Kidney tubule cell (primary cell): Measurements from ENCODE around the gene USP11.

Experiments
- DNase-seq: peaks from one replicate; pipeline ENCODE4 v3.0.0-alpha.2; 2018; ENCODE audit warnings: low spot score

The USP11 gene

GRCh38 chrX:47202877-47203276, 29.9 kb upstream of the USP11 start:
- no peak for DNase-seq

DNA sequence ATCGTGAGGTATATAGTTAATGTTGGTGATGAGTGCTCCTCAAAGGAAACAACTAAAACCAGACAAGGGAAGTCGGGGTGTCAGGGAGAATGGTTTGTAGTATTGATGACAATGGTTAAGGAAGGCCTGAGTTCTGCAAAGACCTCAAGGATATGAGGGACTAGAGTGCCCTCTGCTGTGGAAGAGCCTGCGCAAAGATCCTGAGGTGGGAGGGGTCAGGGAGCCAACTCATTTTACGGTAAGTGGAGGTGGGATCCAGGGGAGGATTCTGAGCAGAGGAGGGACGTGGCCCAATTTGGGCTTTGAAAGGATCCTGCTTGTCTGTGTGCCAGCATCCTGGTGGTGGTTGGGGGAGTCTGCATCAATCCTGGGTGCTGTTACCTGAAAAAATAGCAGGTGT, 27.8 kb upstream of the USP11 start:
- no peak for DNase-seq

DNA sequence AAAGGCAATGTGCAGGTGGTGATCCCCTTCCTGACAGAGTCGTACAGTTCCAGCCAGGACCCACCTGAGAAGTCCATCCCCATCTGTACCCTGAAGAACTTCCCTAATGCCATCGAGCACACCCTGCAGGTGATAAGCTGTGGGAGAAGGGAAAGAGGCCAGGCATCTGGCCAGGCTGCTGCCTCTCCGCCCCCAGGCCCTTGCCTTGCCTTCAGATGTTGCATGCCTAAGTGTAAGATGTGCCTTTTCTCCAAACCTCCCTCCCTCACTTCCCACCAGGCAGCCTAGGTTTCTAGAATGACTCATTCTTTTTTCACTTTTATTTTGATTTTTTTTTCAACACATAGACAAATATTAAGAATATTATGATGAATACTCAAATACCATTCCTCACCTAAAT, 26.5 kb upstream of the USP11 start:
- no peak for DNase-seq

- DNase-seq, result no peak
Measured at GRCh38 chrX:47208108-47208507, 24.7 kb upstream of the USP11 start.

GRCh38 chrX:47209508-47210238, 23.1 kb upstream of the USP11 start:
- DNase-seq, result no peak

- DNase-seq, result no peak
Measured at GRCh38 chrX:47210661-47211425, 22.0 kb upstream of the USP11 start.

GRCh38 chrX:47212381-47213293, 20.2 kb upstream of the USP11 start:
- DNase-seq, result no peak

GRCh38 chrX:47214435-47215077, 18.3 kb upstream of the USP11 start:
- no peak for DNase-seq

- DNase-seq, result peak; percentile 24
Measured at GRCh38 chrX:47215291-47215900, 17.4 kb upstream of the USP11 start.

GRCh38 chrX:47216393-47216925, 16.4 kb upstream of the USP11 start:
- no peak for DNase-seq

DNA sequence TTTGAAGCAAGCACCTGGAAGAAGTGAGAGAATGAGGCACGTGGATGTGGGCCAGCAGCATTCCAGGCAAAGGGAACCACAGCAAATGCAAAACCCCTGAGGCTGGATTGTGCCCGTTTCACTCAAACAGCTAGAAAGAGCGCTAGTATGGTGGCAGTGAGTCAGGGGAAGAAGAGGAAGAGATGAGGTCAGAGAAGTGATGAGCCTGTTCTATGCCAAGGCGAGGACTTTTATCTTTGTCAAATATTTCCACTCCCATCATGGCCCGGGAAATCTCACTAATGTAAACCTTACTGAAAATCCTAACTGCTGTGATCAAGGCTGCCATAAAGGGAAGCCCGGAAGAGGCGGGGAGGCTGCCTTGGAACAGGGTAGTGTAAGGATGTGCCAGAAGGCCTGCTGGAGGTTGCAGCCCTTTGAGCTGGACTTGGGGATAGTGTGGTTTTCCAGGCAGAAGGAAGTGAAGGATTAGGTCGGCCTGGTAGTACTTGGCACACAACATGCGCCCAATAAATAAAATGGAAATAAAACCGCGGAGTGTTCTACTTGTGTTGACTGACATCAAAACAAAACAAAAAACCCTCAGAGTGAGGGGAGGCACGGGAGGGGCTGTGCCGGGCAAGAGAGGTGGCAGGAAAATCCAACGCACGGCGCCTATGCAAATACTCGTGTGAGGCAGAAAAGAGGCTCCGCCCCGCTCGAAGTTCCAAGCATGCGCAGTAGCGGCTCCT, 15.5 kb upstream of the USP11 start:
- DNase-seq, result peak; percentile 69

GRCh38 chrX:47217852-47218279, 14.9 kb upstream of the USP11 start:
- peak; percentile 99 for DNase-seq

DNA sequence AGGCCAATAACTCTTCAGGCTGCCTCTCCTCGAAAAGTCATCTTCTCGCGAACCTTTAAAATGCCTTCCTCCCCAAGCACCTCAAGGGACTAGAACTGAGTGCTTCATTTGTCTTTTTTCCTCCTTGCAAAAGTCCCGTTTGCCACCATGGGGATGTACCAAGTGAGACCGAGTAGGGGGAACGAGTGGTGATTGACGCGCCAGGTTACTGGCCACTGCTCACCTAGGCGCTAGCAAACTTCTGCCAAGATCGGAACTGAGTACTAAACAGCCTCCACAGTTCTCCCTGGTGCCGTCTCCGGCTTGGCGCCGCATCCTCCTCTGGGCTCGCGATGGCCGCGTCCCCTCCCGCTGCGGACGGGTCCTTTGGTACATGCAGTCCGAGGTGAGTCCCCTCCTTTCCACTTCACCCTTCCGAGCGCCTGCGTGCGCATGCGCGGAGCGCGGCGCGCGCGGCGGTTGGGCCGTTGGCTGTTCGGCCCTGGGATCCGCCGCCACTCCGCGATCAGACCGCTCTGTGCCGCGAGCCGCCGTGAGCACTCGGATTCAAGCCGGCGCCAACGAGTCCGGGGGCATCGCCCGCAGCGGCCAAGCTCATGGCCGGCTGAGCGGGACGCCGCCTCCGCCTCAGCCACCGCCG, 14.4 kb upstream of the USP11 start, which contains the start of gene CDK16:
Gene CDK16, plus strand, starts transcription at position 402 of the 640 bp plus-strand sequence. CDS start 4,877 bp downstream, outside the sequence.
- peak; percentile 89 for DNase-seq

- peak; percentile 38 for DNase-seq
Measured at GRCh38 chrX:47218920-47219815, 13.6 kb upstream of the USP11 start.

DNA sequence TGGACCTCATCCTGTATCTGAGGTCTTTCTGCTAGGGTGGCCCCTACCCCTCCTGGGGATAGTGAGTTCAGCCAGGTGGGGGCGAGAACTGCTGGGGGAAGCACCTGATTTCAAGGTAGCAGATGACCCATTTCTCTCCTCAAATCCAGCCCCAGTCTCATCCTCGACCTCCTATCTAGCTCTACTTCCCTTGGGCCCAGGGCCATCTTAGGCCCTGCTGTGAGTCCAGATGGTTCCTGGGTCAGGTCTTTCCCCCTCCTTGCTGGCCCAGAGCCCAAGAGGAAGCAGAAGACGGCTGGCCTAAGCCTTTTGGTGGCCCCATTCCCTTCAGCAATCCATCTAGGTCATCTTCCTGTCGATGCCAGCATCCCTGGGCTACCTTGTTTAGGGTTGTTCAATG, 11.1 kb upstream of the USP11 start:
- DNase-seq, result no peak

DNA sequence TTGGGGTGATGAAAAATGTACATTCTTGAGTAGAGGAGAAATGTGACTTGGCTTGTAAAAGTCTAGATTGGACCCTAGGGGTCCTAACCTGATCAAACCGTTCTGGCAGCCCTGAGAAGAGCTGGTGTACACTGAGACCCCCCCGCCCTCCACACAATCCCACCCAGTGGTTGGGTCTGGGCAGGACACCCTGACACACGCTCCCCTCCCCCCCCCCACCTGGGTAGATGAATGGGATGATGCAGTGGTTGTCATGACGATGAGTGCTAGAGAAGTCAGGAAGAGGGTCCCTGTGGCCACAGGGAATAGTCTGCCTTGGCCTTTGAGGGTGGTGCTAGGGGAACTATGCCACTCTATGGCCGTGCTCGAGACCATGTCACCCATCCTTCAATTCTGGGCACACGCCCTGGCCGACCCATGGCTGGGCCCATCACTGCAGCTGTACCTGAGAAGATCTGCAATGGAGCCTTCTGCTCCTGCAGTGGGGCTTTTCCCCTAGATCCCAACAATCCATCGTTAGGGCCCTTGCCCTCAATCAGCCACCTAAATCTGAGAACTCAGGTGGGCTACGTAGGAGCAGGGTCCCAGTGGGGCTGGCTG, 10.0 kb upstream of the USP11 start:
- no peak for DNase-seq

GRCh38 chrX:47223476-47224250, 9.1 kb upstream of the USP11 start:
- DNase-seq, result no peak
